Measurements from ENCODE around the gene PXDN. TPM values are rescaled to one million over a fixed set of nuclear protein-coding genes. Genes with fewer than 3 reads are reported as not detected.

PXDN gene
- total and polyA plus RNA-seq, 9 donors: 36.0 to 116 (median 54.5) TPM

DNA sequence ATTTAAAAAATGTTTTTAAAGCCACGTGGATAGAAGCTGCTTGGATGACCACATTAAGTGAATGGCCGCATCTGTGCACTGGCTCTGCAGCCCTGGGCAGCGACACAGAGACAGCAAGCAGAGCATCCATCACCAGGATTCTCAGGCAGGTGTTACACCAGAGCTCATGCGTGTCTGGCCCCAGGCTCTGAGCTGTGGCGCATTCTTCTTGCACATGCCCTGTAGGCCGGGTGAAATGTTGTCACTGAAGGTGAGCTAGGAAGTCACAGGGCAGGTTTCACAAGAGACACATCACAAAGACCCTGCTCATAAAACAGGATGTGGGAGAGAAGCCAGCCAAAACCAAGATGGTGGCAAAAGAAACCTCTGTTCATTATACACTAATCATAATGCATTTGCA is 8.4 kb upstream of the PXDN start:
- Histone ChIP-seq H3K27me3 (no peaks in the 10 kb centered on the region), H3K4me1 (ENCODE audit: insufficient read depth) (no peaks in the 10 kb centered on the region), H3K36me3 (no peaks in the 10 kb centered on the region), H3K27ac (no peak overlapping the region), H3K4me3 (no peak overlapping the region), H3K9me3 (no peaks in the 10 kb centered on the region)
- WGBS, 3 donors: 78 to 89% (median 80%) methylated on average over 6 of the region's 6 CpGs
- no peak for TF ChIP-seq EP300 (IDR thresholded peaks at IDR 0.05)
- no peak for TF ChIP-seq POLR2A (IDR thresholded peaks at IDR 0.05)
- TF ChIP-seq, protein P1, sequence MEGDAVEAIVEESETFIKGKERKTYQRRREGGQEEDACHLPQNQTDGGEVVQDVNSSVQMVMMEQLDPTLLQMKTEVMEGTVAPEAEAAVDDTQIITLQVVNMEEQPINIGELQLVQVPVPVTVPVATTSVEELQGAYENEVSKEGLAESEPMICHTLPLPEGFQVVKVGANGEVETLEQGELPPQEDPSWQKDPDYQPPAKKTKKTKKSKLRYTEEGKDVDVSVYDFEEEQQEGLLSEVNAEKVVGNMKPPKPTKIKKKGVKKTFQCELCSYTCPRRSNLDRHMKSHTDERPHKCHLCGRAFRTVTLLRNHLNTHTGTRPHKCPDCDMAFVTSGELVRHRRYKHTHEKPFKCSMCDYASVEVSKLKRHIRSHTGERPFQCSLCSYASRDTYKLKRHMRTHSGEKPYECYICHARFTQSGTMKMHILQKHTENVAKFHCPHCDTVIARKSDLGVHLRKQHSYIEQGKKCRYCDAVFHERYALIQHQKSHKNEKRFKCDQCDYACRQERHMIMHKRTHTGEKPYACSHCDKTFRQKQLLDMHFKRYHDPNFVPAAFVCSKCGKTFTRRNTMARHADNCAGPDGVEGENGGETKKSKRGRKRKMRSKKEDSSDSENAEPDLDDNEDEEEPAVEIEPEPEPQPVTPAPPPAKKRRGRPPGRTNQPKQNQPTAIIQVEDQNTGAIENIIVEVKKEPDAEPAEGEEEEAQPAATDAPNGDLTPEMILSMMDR (IDR thresholded peaks at IDR 0.05): no peak
- intact Hi-C loops (cut with DNase I): no loop called here
- DNase-seq: peak in 1 of 5 donors; percentile 12

- Histone ChIP-seq H3K36me3 (no peaks in the 10 kb centered on the region), H3K27ac (no peak overlapping the region), H3K27me3 (no peaks in the 10 kb centered on the region), H3K4me1 (ENCODE audit: insufficient read depth) (no peaks in the 10 kb centered on the region), H3K4me3 (no peak overlapping the region), H3K9me3 (no peaks in the 10 kb centered on the region)
- TF ChIP-seq, protein P1 (IDR thresholded peaks at IDR 0.05): no peak
- no peak for TF ChIP-seq EP300 (IDR thresholded peaks at IDR 0.05)
- TF ChIP-seq POLR2A (IDR thresholded peaks at IDR 0.05): no peak
- 61 to 63% (median 63%) methylated on average over 21 of the region's 21 CpGs for WGBS, 3 donors
- intact Hi-C loops (cut with DNase I): no loop called here
- DNase-seq: peak in 1 of 5 donors; percentile 23
Measured at GRCh38 chr2:1751767-1752725, 7.7 kb upstream of the PXDN start.

DNA sequence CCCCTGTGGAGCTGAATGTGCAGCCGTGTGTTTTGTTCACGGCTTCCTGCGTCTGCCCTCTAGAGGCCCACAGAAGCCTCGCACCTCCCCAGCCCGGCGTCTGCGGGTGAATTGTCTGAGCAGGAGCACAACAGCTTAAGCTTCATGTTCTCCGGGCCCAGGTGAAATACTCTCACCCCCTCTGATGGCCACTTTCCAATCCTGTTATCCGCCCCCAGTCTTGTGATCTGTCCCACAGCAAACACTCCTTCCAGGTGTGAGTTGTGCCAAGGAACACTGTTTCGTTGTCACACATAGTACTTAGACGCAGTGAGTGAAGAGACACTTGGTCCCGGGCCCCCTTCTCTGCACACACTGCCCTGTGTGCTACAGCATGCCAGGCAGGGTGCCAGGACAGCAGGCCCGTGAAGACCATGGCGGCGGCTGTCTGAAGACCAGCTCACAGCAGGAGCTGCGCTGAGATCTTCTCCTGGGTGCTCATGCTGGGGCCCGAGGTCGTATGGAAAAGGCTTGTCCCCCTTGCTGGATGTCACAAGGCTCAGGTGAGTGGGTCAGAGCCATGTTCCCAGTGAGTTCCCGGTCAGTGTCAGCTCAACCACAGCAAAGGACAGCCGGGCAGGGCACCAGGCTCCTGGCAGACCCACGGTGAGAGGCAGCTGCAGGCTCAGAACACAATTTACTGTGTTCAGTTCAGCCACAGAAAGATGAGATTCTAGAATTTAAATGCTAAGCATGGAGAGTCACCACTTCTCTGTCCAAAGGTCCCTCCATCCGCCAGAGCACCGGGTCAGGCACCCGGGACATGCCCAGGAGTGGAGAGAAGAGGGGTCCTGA is 6.8 kb upstream of the PXDN start:
- Histone ChIP-seq H3K9me3 (no peaks in the 10 kb centered on the region), H3K27ac (no peak overlapping the region), H3K4me1 (ENCODE audit: insufficient read depth) (no peaks in the 10 kb centered on the region), H3K36me3 (no peaks in the 10 kb centered on the region), H3K27me3 (no peaks in the 10 kb centered on the region), H3K4me3 (no peak overlapping the region)
- intact Hi-C loops (cut with DNase I): no loop called here
- 36% methylated on average over 23 to 24 of the region's 24 CpGs for WGBS, 3 donors
- DNase-seq: peak; percentile 65 to 82 (median 78)
- TF ChIP-seq, protein P1 (IDR thresholded peaks at IDR 0.05): peak; percentile 57 to 82 (median 65)
- no peak for TF ChIP-seq POLR2A (IDR thresholded peaks at IDR 0.05)

DNA sequence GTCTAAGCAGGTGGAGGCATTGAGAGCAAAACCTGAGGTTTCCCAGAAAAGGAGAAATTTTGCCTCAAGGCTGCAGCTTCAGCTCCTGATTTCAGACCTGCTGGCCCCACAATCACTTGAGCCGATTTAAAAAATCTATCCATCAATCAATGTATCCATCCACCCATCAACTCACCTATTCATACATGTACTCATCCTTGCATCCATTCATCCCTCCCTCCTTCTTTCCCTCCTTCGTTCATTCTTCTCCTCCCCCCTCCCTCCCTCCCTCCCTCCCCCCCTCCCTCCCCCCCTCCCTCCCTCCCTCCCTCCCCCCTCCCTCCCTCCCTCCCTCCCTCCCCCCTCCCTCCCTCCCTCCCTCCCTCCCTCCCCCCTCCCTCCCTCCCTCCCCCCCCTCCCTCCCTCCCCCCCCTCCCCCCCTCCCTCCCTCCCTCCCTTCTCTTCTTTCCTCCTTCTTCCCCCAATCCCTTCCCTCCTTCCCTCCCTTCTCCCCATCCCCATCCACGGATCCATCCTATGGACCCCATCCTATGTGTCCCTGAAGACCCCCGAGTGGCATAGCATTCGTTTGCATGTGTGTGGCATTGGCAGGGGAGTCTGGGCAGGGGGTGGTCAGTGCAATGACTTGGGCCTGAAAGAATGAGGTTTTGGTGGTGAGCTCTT is 6.1 kb upstream of the PXDN start:
- Histone ChIP-seq H3K36me3 (no peaks in the 10 kb centered on the region), H3K9me3 (no peaks in the 10 kb centered on the region), H3K4me3 (no peak overlapping the region), H3K27me3 (no peaks in the 10 kb centered on the region), H3K27ac (no peak overlapping the region), H3K4me1 (ENCODE audit: insufficient read depth) (no peaks in the 10 kb centered on the region)
- 12 to 14% (median 12%) methylated on average over 5 of the region's 5 CpGs for WGBS, 3 donors
- no peak for DNase-seq
- TF ChIP-seq, protein P1 (IDR thresholded peaks at IDR 0.05): no peak
- no peak for TF ChIP-seq POLR2A (IDR thresholded peaks at IDR 0.05)
- TF ChIP-seq EP300 (IDR thresholded peaks at IDR 0.05): no peak
- intact Hi-C loops (cut with DNase I): no loop called here
